Measurements from ENCODE around the gene MIEF2.
"Not testable (repeated sequence)": the region's sequence is repeated elsewhere in the genome, so short reads cannot be mapped to it uniquely, and the experiment has no call there.

MIEF2 gene

GRCh38 chr17:18291718-18292540, 31.5 kb downstream of the MIEF2 start:
- no peak for DNase-seq (ENCODE audit: low spot score)

GRCh38 chr17:18298061-18298460, 37.6 kb downstream of the MIEF2 start:
- not testable (repeated sequence) for DNase-seq (ENCODE audit: low spot score)

DNA sequence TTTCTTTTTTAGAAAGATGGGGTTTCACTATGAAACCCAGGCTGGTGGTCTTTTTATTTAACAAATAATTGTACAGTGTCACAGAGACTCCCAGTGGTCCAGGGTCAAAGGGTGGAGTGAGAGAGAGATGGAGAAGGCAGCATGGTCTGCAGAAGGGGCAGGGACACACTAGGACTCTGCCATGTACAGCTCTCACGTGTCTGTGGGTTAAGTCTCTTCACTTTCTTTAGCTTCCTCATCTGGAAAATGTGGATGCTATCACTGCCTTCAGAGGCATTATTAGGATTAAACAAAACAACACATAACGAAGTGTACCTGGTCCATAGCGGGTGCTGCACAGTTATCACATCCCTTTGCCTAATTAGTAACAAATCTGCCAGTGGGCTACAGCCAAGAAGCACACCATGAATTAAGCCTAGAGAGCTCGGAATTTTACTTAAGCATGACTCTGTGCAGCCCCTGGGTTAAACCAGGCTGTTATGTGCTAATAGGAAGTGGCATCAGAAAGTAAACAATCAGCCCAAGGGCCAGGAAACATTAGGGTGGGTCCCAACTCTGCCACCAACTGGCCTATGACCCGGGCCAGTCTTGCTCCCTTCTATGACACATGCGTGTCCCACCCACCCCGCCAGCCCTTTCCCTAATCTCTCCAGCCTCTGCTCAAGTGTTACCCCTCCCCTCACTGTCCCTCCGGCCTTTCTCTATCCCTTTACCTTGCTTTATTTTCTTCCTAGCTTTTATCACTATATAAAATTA, 40.4 kb downstream of the MIEF2 start:
- DNase-seq (ENCODE audit: low spot score), result no peak

DNA sequence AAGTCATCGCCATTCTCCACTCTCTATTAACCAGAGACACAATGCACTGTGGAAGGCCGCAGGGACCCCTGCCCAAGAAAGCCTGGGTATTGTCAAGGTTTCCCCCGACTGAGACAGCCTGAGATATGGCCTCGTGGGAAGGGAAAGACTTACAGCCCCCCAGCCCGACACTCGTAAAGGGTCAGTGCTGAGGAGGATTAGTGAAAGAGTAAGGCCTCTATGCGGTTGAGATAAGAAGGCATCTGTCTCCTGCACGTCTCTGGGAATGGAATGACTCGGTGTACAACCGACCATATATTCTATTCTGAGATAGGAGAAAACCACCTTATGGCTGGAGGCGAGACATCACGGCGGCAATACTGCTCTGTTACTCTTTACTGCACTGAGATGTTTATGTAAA, 42.7 kb downstream of the MIEF2 start:
- not testable (repeated sequence) for DNase-seq (ENCODE audit: low spot score)

- no peak for DNase-seq (ENCODE audit: low spot score)
Observed at GRCh38 chr17:18309202-18309601, 48.7 kb downstream of the MIEF2 start.

DNA sequence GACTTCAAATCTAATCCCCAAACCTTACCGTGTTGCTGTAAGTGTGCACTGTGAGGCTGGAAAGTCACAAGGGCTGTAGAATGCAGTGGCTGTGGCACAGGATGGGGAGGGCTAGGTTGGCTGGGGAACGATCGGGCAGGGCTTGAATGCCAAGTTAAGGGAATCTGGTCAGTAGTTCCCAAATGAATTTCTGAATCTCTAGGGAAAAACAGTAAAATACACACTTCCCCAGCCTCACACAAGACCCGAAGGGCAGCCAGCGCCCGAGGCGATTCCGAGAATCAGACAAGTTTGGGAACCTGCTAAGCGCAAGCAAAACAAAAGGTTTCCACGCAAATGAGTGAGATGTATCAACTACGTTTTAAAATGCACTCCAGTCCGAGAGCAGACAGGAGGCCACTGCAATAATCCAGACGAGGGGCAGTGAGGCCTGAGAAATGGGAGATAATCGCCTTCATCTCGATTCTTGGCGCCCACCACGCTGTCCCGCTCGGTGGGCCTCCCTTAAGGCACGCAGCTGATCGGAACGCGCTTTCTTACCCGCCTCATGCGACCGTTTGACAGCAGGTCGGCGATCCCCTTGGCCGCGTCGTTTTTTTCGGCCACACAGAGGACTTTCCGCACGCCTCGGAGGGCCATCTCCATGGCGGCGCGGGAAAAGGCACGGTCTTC, 53.7 kb downstream of the MIEF2 start:
- DNase-seq (ENCODE audit: low spot score), result peak; percentile 33

- DNase-seq (ENCODE audit: low spot score), result peak; percentile 96
Observed at GRCh38 chr17:18314731-18315561, 54.5 kb downstream of the MIEF2 start, which contains the start of the genes SMCR8 and TOP3A. SMCR8 (plus strand) TSS chr17:18315293; CDS start chr17:18315790, 497 bp downstream. TOP3A (minus strand) TSS chr17:18314994; CDS start chr17:18314778, 216 bp downstream.

- DNase-seq (ENCODE audit: low spot score), result no peak
Observed at GRCh38 chr17:18315562-18315922, 55.1 kb downstream of the MIEF2 start.

- no peak for DNase-seq (ENCODE audit: low spot score)
Observed at GRCh38 chr17:18315961-18316360, 55.5 kb downstream of the MIEF2 start.
